ENCODE results near the gene AMBRA1. TPM values are rescaled to one million over a fixed set of nuclear protein-coding genes. Genes with fewer than 3 reads are reported as not detected.

AMBRA1 gene
- total and polyA plus RNA-seq, 2 donors (not counting 3 experiments of a cell fraction or from before 2014, with no cell fraction given): 18.4 to 32.4 TPM

GRCh38 chr11:46612326-46612725 is 18.5 kb upstream of the AMBRA1 start:
- DNase-seq (ENCODE audit: low read depth, low spot score) (no peak), FAIRE-seq (no peak)
- Histone ChIP-seq H3K9me1 (replicated peaks; ENCODE audit: control insufficient read depth, extremely low read depth, insufficient read depth, low read length) (no peaks in the 10 kb centered on the region), H3K9ac (replicated peaks; ENCODE audit: extremely low read depth, insufficient read depth, low read length) (no peak overlapping the region), H3K27me3 (ENCODE audit: control insufficient read depth in 2 of 2, insufficient read depth in 2 of 2, low read length in 2 of 2) (no peaks in the 10 kb centered on the region), H3K79me2 (ENCODE audit: control insufficient read depth, insufficient read depth, low read length) (no peaks in the 10 kb centered on the region), H3K4me3 (replicated peaks in 1 of 3; ENCODE audit: insufficient read depth in 1 of 3, low read depth in 1 of 3, low read length in 3 of 3) (no peak overlapping the region), H3K36me3 (ENCODE audit: control insufficient read depth in 2 of 2, extremely low read depth in 1 of 2, insufficient read depth in 2 of 2, low read length in 2 of 2) (no peaks in the 10 kb centered on the region), H3K9me3 (replicated peaks; ENCODE audit: control insufficient read depth, insufficient read depth, low read length) (no peaks in the 10 kb centered on the region), H3K4me2 (ENCODE audit: insufficient read depth, low read length) (no peak overlapping the region), H2AFZ (ENCODE audit: low read depth, low read length) (no peak overlapping the region), H3K27ac (ENCODE audit: insufficient read depth, low read depth, low read length) (no peak overlapping the region), H3K4me1 (ENCODE audit: control insufficient read depth, extremely low read depth, insufficient read depth, low read length) (peaks cover 8% of the 10 kb centered on the region), H4K20me1 (replicated peaks; ENCODE audit: control insufficient read depth, extremely low read depth, insufficient read depth, low read length) (no peaks in the 10 kb centered on the region)
- dilution Hi-C loops (cut with MboI; ENCODE audit: extremely low pct_ligation_motif_present, low sequenced_read_pairs): no loop called here
- intact Hi-C loops (cut with micrococcal nuclease): no loop called here
- ChIA-PET POLR2A (no interaction called here), CTCF (interaction anchor here (0.6 to 2.0 kb wide), 5 partner anchors 11 to 83 kb away, joined by 3 to 7 read pairs (median 5); no protein-coding TSS in a partner anchor)
- no TSS peak for BruUV-seq (replicated peaks)
- no peak for TF ChIP-seq POLR2A (IDR thresholded peaks at IDR 0.05; ENCODE audit: low read depth, low read length)
- TF ChIP-seq JUN (IDR thresholded peaks at IDR 0.05; ENCODE audit: borderline replicate concordance, insufficient read depth, insufficient read length, low read depth): no peak
- no peak for TF ChIP-seq POLR2AphosphoS5 (IDR thresholded peaks at IDR 0.05; ENCODE audit: insufficient read depth, low read depth, low read length)
- TF ChIP-seq MYC (IDR thresholded peaks at IDR 0.05; ENCODE audit: low read depth, low read length): no peak
- no peak for TF ChIP-seq FOS (IDR thresholded peaks at IDR 0.05; ENCODE audit: borderline replicate concordance, insufficient read depth, low read length)
- no peak for TF ChIP-seq CTCF (IDR thresholded peaks at IDR 0.05; ENCODE audit: extremely low read depth in 1 of 2, insufficient read depth in 1 of 2, low read depth in 1 of 2, low read length in 2 of 2)
